Testis (tissue), 2 donors: ENCODE results near the gene DEFB112.

ENCODE experiments used
- CTCF ChIP-seq, 3 experiments: fragments of 450-650 bp in 2 of 3; fragments of 200-600 bp in 1 of 3; sonication (generic) in 1 of 3; IDR thresholded peaks; one replicate each; pipeline ENCODE4 v1.5.1; 2016 to 2019; ENCODE audit warnings: antibody characterized with exemption in 3 of 3, mild to moderate bottlenecking in 2 of 3, moderate library complexity in 1 of 3
- POLR2A ChIP-seq: fragments of 450-650 bp; IDR thresholded peaks from one replicate; pipeline ENCODE4 v1.6.1; 2017; ENCODE audit warnings: antibody characterized with exemption, mild to moderate bottlenecking, moderate library complexity

- no peak for TF ChIP-seq POLR2A
- TF ChIP-seq CTCF (IDR thresholded peaks at IDR 0.05), result no peak
Measured at GRCh38 chr6:50096296-50096695, 46.6 kb upstream of the DEFB112 start.
